Measurements from ENCODE around the gene PFKFB4. TPM values are rescaled to one million over a fixed set of nuclear protein-coding genes. Genes with fewer than 3 reads are reported as not detected.

Gene PFKFB4
- polyA plus RNA-seq, 1 of the 3 experiments (the other 2 are of a cell fraction) = 5.7 TPM

- no peak for TF ChIP-seq RFX5 (IDR thresholded peaks at IDR 0.05; ENCODE audit: low read length)
- no peak for TF ChIP-seq MXI1 (IDR thresholded peaks at IDR 0.05; ENCODE audit: low read depth, low read length)
- no peak for TF ChIP-seq JUND (IDR thresholded peaks at IDR 0.05)
- no peak for TF ChIP-seq NRF1 (IDR thresholded peaks at IDR 0.05; ENCODE audit: low read depth, low read length)
These were observed 7.6 kb downstream of the PFKFB4 start (continued) for GRCh38 chr3:48548729-48549705.

DNA sequence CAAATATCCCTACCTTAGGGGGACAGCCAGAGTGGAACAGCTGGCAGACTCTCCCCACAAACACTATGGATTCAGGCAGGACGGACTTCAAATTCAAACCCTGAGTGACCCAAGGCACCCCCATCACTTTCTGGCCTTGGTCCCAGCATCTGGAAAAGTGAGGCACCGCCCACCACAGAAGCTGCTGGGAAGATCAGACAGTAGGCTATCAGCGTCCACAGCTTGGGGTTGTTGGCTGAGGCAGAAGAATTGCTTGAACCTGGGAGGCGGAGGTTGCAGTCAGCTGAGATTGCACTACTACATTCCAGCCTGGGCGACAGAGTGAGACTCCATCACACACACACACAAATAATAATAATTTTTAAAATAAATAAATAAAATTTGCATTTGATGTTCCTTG, 8.5 kb downstream of the PFKFB4 start:
- H3K27ac ChIP-seq (ENCODE audit: low read depth in 2 of 2, low read length in 1 of 2) = no peak overlapping the region; a peak in 1 of 4 replicates
- H4K20me1 ChIP-seq (ENCODE audit: insufficient read depth) = no peaks in the 10 kb centered on the region
- ChIA-PET POLR2A (interaction anchor here (0.9 kb wide), 1 partner anchor 9 kb away, joined by 3 read pairs; the partner anchor contains the start of gene PFKFB4), CTCF (interaction anchor here (0.7 to 12.6 kb wide), 12 partner anchors 9 to 276 kb away, joined by 3 to 136 read pairs (median 8); partner anchors contain the start of genes ATRIP, CCDC51, SHISA5 and TMA7)
- H2AFZ ChIP-seq (ENCODE audit: low read depth) = 0 out of 2 replicates have a peak overlapping the region, but pooled peaks have one; percentile 28
- H3K9me2 ChIP-seq = no peaks in the 10 kb centered on the region
- no peak overlapping the region for H3K4me3 ChIP-seq (ENCODE audit: low read depth in 2 of 2, low read length in 1 of 2)
- H3K36me3 ChIP-seq (replicated peaks in 1 of 2; ENCODE audit: control insufficient read depth in 1 of 2, insufficient read depth in 2 of 2, low read length in 1 of 2) = peaks cover 7 to 9% of the 10 kb centered on the region in 2 experiments
- H3K27me3 ChIP-seq (ENCODE audit: insufficient read depth) = no peaks in the 10 kb centered on the region
- no peak for TF ChIP-seq GATA2 (CRISPR knock-in tag; IDR thresholded peaks at IDR 0.05)
- no peak for TF ChIP-seq CHD2 (IDR thresholded peaks at IDR 0.05; ENCODE audit: low read length, partially characterized antibody)
- TF ChIP-seq MEF2A (IDR thresholded peaks at IDR 0.05; ENCODE audit: borderline replicate concordance, low read depth) = no peak
- no peak for TF ChIP-seq USF1 (IDR thresholded peaks at IDR 0.05; ENCODE audit: borderline replicate concordance, low read depth)
- no peak for TF ChIP-seq TAF1 (IDR thresholded peaks at IDR 0.05; ENCODE audit: borderline replicate concordance, low read depth, low read length)
- TF ChIP-seq, protein P1, sequence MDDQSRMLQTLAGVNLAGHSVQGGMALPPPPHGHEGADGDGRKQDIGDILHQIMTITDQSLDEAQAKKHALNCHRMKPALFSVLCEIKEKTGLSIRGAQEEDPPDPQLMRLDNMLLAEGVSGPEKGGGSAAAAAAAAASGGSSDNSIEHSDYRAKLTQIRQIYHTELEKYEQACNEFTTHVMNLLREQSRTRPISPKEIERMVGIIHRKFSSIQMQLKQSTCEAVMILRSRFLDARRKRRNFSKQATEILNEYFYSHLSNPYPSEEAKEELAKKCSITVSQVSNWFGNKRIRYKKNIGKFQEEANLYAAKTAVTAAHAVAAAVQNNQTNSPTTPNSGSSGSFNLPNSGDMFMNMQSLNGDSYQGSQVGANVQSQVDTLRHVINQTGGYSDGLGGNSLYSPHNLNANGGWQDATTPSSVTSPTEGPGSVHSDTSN (IDR thresholded peaks at IDR 0.05) = no peak
- no peak for TF ChIP-seq NFIC (IDR thresholded peaks at IDR 0.05; ENCODE audit: borderline replicate concordance)
- TF ChIP-seq JUND (IDR thresholded peaks at IDR 0.05) = no peak
- TF ChIP-seq FOXJ3 (CRISPR knock-in tag; IDR thresholded peaks at IDR 0.05) = no peak
- TF ChIP-seq ZBTB33 (IDR thresholded peaks at IDR 0.05; ENCODE audit: borderline replicate concordance, low read depth) = no peak
- TF ChIP-seq RXRA (IDR thresholded peaks at IDR 0.05; ENCODE audit: borderline replicate concordance, low read depth) = no peak
- no peak for TF ChIP-seq EZH2phosphoT487 (IDR thresholded peaks at IDR 0.05; ENCODE audit: borderline replicate concordance, low read depth)
- H3K9ac ChIP-seq = no peak overlapping the region
- no peaks in the 10 kb centered on the region for H3K79me2 ChIP-seq (ENCODE audit: insufficient read depth)
- H3K4me1 ChIP-seq (ENCODE audit: control insufficient read depth in 1 of 2, insufficient read depth in 2 of 2, low read depth in 1 of 2, low read length in 1 of 2) = peaks cover 0 to 13% of the 10 kb centered on the region in 2 experiments; a peak in 1 of 4 replicates
- no peaks in the 10 kb centered on the region for H3F3A ChIP-seq (replicated peaks; ENCODE audit: insufficient read depth)
- DNase-seq = no peak
- no peak overlapping the region for H3K4me2 ChIP-seq
- H3K9me3 ChIP-seq = no peaks in the 10 kb centered on the region
- WGBS (ENCODE audit: low lambda C conversion rate) = 68% methylated on average over 3 of the region's 5 CpGs
